GM19328 (cell line): Measurements from ENCODE around the gene USP15.

ENCODE experiments used
- ATAC-seq: cut with Tn5 transposase; IDR thresholded peaks from one replicate; pipeline ENCODE4 v1.9.1; 2021; ENCODE audit warnings: mild to moderate bottlenecking, moderate library complexity; ENCODE audit not compliant: unreplicated experiment

USP15 gene

GRCh38 chr12:62256408-62257096, 3.7 kb upstream of the USP15 start:
- ATAC-seq, result no peak

GRCh38 chr12:62258231-62258630, 2.0 kb upstream of the USP15 start:
- ATAC-seq, result no peak

GRCh38 chr12:62258941-62259630, 1.1 kb upstream of the USP15 start:
- ATAC-seq, result no peak

- ATAC-seq, result peak; percentile 13
Measured at GRCh38 chr12:62259631-62259992, 592 bp upstream of the USP15 start.

GRCh38 chr12:62260733-62261683, 804 bp downstream of the USP15 start:
- ATAC-seq, result peak; percentile 35

- ATAC-seq, result no peak
Measured at GRCh38 chr12:62261876-62262517, 1.8 kb downstream of the USP15 start.

GRCh38 chr12:62263232-62263631, 3.0 kb downstream of the USP15 start:
- ATAC-seq, result no peak

GRCh38 chr12:62263966-62264365, 3.8 kb downstream of the USP15 start:
- ATAC-seq, result no peak

- ATAC-seq, result no peak
Measured at GRCh38 chr12:62264706-62265105, 4.5 kb downstream of the USP15 start.

GRCh38 chr12:62265511-62265910, 5.3 kb downstream of the USP15 start:
- ATAC-seq, result no peak

GRCh38 chr12:62267026-62267425, 6.8 kb downstream of the USP15 start:
- no peak for ATAC-seq

- ATAC-seq, result no peak
Measured at GRCh38 chr12:62267480-62267879, 7.3 kb downstream of the USP15 start.

- no peak for ATAC-seq
Measured at GRCh38 chr12:62268956-62269355, 8.8 kb downstream of the USP15 start.

- ATAC-seq, result no peak
Measured at GRCh38 chr12:62269464-62270228, 9.4 kb downstream of the USP15 start.

- no peak for ATAC-seq
Measured at GRCh38 chr12:62270384-62270783, 10.2 kb downstream of the USP15 start.

GRCh38 chr12:62270872-62271271, 10.7 kb downstream of the USP15 start:
- no peak for ATAC-seq

- ATAC-seq, result no peak
Measured at GRCh38 chr12:62272936-62273552, 12.8 kb downstream of the USP15 start.

- no peak for ATAC-seq
Measured at GRCh38 chr12:62273724-62274380, 13.6 kb downstream of the USP15 start.

GRCh38 chr12:62278022-62278421, 17.8 kb downstream of the USP15 start:
- no peak for ATAC-seq
